ENCODE data around the gene LRBA.
"Not testable (repeated sequence)": the region's sequence is repeated elsewhere in the genome, so short reads cannot be mapped to it uniquely, and the experiment has no call there.

Gene LRBA

DNA sequence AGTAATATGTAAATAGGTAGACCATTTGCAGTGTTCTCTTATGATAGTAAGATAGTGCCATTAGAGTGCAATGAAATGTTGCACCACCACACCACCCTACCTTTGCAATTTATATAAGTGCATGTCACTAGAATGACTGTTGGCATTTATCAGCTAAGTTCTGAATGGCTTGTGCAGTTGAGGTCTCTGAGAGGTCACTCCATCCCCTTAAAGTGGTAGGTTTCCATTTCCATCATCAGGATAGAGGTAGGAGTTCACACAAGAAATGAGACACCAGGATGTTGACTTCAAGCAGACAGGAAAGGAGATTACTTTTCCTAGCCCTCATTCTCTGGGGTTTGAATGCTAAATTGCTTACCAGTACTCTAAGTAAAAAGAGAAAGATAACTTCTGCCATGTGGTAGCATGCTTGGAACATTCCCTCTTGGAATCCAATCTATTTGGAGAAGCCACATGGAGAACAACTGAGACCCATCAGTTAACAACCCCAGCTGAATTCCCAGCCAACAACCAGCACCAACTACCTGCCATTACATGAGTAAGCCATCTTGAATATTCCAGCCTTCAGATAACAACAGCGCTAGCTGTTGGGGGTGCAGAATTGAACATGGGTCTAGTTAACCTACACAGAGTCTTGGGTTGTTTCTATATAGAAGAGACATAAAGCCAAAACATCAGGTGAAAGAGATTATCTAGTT lies 6.7 kb upstream of the LRBA start:
- no peak for DNase-seq (ENCODE audit: low read depth in 2 of 2)

DNA sequence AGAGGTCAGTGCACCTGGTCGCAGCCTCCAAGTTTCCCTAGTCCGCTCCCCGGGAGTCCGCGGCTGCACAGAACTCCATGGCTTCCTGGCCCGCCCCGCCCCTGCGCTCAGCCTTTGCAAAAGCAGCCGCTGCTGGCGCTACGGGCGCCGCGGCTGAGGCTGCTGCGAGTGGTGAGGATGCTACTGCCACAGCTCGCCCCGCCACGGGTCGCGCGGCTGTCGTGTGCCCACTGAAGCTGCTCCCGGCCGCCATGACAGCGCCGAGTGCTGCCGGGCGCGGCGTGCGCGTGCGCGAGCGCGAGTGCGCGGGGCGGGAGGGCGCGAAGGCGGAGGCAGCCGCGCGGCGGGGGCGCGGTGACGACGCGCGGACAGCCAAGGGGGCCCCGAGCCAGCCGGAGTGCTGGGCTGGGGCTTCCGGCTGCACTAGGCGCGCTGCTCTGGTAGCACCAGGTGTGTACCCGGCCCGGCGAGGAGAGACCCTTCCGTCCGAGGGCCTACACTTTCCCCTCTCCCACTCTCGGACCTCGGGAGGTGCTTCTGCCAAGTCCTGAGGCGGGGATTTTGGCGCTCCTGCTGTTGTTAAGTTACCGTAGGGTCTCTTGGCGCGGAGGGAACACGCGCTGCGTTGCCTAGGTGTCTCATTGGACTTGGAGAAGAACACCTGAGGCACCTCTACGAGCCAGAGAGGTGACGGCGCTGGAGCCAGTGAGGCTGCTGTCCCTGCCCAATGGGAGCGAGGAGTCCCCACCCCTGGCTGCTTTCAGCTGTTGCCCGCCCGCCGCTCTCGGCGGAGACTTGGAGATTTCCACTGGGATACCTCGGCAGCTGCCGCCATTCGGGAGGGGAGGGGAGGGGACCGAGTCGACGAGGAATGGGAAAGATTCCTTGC lies 619 bp upstream of the LRBA start:
- DNase-seq (ENCODE audit: low read depth in 2 of 2), result peak; percentile 67 to 76

DNA sequence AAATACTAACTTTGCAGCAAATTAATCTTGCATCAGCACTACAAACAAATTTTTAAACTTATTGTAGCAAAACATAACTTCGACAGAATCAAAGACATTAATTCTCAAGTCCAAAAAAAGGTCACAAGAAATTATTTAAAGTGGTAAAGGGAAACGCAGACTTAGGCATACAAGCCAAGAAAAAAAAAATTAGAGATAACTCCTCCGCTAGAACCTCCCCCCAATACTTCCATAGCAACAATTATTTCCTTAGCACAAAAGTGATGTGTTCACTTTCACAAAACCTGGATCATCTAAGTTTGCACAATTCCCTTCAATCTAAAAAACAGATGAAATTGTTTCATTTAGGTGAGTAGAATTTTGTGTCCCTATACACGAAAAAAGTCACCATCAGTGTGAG lies 1.1 kb downstream of the LRBA start:
- no peak for DNase-seq (ENCODE audit: low read depth in 2 of 2)

DNA sequence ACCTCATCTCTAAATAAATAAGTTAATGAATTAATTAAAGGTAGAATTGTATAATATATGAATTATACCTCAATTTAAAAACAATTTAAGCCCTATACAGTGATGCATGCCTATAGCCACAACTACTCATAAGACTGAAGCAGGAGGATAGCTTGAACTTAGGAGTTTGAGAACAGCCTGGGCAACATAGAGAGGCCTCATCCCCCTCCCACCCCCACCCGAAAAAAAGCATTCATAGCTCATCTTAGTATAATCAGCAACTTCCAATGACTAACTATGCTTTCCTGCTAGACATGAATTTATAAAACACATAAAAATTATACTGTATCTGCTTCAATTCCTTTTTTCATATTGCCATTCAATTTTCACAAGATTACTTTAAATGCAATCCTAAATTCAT lies 1.6 kb downstream of the LRBA start:
- DNase-seq (ENCODE audit: low read depth in 2 of 2), result no peak

DNA sequence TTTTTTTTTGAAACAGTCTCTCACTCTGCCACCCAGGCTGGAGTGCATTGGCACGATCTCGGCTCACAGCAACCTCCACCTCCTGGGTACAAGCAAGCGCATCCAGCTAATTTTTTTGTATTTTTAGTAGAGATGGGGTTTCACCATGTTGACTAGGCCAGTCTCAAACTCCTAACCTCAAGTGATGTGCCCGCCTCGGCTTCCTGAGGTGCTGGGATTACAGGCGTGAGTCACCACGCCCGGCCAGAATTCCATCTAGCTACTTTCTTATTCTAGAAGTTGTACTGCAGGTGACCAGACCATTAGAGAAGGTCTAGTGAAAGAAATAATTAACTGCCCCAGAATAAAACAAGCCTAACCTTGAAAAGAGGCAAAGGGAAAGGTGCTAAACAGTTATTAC lies 2.3 kb downstream of the LRBA start:
- no peak for DNase-seq (ENCODE audit: low read depth in 2 of 2)

DNA sequence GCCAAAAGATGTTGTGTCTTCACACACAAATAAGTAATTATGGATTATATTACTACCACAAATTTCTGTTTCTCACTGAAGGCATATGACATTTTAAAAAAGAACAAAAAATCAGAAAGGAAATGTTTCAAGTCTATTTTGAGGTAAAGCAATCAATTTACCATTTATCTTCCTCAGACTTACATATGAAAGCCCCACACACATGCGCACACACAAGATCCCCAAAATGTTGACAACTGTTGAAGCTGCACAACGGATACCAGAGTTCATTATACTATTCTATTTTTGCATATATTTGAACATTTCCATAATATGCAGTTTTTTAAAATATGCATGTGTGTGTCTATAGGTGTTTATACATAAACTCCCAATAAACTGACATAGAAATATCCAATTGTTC lies 2.7 kb downstream of the LRBA start:
- DNase-seq (ENCODE audit: low read depth in 2 of 2), result no peak

DNA sequence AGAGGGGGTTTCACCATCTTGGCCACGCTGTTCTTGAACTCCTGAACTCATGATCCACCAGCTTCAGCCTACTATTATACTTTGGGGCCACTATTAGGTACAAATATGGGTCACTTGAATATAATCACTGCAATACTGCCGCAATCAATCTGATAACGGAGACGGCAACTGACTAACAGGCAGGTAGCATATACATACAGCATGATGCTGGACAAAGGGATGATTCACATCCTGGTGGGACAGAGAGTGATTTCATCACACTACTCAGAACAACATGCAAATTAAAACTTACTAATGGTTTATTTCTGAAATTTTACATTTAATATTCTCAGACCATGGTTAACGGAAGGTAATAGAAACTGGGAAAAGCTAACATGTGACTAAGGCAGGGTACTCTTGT lies 10.9 kb downstream of the LRBA start:
- no peak for DNase-seq (ENCODE audit: low read depth in 2 of 2)

DNA sequence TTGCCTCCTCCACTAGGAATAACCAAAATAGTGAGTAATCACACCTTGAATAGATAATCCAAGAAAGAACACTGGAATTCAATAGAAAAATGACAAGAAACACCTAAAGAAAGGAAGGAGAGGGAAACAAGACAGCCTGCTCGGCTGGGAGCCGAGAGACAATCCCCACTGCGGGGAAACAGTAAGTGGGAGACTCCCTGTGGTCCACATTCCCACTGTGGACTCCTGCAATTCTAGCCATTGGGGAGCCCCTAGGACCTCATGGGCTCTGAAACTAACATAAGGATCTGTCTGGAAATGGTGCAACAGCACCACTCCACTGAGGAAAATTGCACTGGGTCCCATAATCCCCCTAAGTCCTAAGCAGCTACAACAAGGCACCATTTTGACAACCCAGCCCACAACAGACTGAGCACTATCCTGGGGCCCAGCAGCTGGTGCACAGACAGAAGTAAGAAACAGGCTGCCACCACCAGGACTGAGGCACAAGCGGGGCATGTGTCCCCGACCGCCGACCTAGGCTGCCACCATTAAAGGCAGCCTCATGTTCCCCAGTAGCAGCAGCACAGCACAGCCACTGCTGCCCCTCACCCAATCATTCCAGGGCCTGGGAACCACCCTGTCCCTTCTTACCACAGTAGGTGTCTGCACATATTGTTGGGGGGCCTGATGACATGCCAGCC lies 14.2 kb downstream of the LRBA start:
- no peak for DNase-seq (ENCODE audit: low read depth in 2 of 2)

DNA sequence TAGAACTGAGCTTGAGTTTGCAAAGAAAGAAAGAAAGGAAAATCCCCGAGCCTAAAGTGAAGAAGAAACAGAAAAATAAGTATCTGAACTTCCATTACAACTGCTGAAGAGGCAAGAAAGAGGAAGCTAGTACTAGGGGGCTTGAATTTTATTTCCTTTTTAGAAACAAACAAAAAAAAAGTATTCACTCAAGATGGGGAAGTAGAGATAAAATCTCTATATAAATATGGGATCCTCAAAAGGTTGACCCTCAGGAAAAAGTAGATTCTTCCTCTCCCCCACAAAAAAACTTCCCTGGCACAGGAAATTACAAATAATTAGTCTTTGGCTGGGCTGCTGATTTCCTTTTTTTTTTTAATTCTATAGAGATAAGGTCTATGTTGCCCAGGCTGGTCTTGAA lies 16.0 kb downstream of the LRBA start:
- no peak for DNase-seq (ENCODE audit: low read depth in 2 of 2)

DNA sequence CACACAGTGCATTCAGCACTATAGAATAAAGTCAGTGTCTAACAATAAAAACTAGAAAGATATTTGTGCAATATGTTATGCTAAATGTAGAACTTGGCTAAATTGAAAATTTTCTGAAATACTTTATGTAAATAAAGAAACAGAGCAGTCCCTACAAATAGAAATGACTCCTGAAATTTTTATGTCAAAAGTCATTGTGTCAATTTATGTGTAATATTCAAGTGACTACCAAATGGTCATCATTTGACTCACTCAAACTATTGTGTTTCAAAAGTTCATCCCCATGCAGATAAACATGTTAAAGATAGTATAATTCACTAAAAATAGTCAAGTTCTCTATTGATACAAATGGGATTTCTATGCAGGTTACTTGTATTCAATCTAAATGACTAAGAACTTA lies 17.9 kb downstream of the LRBA start:
- no peak for DNase-seq (ENCODE audit: low read depth in 2 of 2)

DNA sequence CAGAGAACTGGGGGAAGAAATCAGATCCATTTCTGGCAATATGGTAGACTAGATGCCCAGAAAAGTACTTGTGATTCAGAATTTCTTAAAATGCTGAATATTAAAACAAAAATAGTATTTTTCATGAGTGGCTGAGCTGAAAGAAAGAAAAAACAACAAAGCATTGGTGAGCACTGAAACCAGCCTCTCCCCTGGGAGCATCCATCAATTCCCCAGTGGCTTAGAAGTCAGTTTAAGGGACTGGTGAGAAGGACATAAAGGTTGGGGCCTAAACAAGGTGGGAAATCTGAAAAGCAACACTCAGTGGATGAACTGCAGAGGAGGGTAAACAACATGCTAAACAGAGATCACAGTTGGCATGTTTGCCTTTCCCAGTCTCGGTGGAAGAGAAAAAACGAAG lies 20.4 kb downstream of the LRBA start:
- DNase-seq (ENCODE audit: low read depth in 2 of 2), result no peak

DNA sequence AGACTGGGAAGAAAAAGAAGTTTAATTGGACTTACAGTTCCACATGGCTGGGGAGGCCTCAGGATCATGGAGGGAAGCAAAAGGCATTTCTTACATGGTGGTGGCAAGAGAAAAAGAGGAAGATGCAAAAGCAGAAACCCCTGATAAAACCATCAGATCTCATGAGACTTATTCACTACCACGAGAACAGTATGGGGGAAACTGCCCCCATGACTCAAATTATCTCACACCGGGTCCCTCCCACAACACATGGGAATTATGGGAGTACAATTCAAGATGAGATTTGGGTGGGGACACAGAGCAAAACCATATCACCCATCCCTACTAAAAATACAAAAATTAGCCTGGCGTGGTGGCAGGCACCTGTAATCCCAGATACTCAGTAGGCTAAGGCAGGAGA lies 21.5 kb downstream of the LRBA start:
- not testable (repeated sequence) for DNase-seq (ENCODE audit: low read depth in 2 of 2)

DNA sequence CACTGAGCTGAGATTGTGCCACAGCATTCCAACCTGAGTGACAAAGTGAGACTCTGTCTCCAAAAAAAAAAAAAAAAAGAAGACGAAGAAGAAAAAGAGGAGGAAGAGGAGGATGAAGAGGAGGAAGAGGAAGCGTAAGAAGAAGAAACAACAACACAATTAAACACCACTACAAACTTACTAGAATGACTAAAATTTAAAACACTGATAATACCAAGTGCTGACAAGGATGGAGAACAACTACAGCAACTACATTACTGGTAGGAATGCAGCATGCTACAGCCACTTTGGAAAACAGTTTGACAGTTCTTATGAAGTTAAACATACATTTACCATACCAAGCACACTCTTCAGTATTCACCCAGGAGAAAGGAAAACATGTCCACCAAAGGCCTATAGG lies 24.1 kb downstream of the LRBA start:
- no peak for DNase-seq (ENCODE audit: low read depth in 2 of 2)

DNA sequence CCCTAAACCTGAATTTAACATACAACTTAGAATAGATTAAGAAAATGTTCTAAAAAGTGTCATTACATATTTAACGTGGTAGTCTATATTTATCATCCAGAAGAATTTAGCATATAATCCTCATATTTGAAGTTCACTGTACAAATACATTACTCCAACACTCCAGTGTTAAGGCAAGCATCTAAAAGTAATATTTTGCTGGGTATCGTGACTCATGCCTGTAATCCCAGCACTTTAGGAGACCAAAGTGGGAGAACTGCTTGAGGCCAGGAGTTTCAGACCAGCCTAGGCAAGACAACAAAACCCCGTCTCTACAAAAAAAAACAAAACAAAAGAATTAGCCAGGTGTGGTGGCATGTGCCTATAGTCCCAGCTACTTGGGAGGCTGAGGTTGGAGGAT lies 24.8 kb downstream of the LRBA start:
- DNase-seq (ENCODE audit: low read depth in 2 of 2), result no peak

DNA sequence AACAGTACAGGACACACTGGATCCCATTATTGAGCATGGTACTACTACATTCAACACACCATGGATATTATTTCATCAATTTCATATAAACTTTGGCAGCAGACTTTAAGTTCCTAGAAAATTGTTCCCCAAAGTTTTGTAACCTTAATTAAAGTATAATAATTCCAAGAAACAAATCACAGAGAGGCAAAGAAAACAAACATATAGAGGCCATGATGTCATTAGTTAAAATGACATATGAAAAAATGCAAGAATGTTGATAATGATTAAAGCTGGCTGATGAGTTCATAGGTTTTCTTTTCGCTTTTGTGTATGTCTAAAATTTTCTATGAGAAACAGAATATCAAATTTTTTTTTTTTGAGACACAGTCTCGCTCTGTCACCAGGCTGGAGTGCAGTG lies 26.8 kb downstream of the LRBA start:
- no peak for DNase-seq (ENCODE audit: low read depth in 2 of 2)

DNA sequence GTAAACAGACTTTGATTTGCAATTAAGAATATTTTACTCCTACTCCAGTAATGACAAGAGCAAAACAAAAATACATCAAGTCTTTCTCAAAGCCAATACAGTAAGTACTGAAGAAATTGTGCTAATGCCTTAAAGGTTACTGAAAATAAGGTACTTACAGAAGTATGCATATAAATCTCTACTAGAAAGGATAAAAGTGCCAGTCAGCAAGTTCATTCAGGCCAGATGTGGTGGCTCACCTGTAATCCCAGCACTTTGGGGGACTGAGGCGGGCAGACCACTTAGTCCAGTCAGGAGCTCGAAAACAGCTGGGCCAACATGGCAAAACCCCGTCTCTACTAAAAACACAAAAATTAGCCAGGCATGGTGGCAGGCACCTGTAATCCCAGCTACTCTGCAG lies 27.9 kb downstream of the LRBA start:
- DNase-seq (ENCODE audit: low read depth in 2 of 2), result no peak

DNA sequence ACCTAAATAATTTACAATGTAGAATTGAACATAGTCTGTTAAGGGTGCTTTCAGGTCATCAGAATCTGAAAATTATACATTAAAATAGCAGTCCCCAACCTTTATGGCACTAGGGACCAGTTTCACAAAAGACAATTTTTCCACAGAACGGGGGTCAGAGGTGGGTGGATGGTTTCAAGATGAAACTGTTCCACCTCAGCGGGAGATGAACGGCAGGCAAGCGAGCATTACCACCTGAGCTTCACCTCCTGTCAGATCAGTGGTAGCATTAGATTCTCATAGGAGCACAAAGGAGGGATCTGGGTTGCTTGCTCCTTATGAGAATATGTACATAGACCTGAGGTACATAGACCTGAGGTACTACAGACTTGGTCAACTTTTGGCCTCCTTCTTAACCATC lies 29.0 kb downstream of the LRBA start:
- DNase-seq (ENCODE audit: low read depth in 2 of 2), result peak in 1 of 2 donors; percentile 10

DNA sequence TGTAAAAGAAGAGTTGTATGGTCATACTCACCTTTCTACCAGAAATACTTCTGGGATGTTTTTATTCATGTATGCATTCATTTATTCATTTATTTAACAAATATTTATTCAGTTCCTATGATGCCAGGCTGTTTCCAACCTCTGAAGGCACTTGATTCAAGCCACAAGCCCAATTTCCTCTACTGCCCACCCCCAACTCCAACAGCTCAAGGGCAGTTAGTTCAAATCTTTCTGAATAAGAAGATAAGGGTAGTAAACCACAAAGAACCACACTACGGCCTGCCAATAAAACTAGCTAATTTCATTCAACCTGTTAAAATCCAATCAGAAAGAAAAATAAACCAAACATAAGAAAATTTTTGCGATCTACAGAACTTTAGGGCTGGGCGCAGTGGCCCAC lies 31.2 kb downstream of the LRBA start:
- DNase-seq (ENCODE audit: low read depth in 2 of 2), result no peak

DNA sequence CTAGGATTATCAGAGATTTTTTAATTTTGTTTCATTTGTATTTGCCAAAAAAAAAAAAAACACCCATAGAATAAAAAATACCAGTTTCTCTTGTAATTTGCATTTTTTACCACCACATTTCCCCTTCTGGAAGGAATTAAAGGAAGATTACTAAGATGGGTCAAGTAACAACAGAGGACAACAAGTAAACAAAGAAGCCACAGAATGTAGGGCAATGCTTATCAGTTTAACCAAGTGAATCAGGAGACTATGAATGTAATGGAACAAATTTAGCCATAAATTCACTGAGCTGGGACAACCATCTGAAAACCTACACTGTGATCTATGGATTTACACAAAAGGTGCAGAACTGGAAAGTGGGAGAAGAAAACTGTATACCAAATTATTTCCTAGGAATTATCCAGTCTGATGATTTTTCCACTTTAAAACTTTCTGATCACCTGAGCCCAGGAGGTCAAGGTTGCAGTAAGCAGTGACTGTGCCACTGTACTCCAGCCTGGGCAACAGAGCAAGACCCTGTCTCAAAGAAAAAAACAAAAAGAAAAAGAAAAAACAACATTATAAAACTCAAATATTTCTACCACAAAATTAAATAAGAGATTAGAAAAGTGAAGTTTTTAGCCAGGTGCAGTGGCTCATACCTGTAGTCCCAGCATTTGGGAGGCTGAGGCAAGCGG lies 32.4 kb downstream of the LRBA start:
- DNase-seq (ENCODE audit: low read depth in 2 of 2), result no peak

DNA sequence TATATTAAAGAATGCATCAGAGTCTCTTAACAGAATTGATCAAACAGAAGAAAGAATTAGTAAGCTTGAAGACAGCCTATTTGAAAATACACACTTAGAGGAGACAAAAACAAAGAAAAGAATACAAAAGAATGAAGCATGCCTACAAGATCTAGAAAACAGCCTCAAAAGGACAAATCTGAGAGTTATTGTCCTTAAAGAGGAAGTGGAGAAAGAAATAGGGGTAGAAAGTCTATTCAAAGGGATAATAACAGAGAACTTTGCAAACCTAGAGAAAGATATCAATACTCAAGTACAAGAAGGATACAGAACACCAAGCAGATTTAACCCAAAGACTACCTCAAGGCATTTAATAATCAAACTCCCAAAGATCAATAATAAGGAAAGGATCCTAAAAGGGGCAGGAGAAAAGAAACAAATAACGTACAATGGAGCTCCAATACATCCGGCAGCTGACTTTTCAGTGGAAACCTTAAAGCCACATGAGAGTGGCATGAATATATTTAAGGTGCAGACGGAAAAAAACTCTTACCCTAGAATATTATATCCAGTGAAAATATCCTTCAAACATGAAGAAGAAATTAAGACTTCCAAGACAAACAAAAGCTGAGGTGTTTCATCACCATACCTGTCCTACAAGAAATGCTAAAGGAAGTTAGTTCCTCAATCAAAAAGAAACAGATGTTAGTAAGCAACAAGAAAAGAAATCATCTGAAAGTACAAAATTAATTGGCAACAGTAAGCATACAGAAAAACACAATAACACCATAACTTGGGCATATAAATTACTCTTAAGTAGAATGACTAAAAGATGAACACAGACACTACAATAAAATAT lies 36.1 kb downstream of the LRBA start:
- no peak for DNase-seq (ENCODE audit: low read depth in 2 of 2)

DNA sequence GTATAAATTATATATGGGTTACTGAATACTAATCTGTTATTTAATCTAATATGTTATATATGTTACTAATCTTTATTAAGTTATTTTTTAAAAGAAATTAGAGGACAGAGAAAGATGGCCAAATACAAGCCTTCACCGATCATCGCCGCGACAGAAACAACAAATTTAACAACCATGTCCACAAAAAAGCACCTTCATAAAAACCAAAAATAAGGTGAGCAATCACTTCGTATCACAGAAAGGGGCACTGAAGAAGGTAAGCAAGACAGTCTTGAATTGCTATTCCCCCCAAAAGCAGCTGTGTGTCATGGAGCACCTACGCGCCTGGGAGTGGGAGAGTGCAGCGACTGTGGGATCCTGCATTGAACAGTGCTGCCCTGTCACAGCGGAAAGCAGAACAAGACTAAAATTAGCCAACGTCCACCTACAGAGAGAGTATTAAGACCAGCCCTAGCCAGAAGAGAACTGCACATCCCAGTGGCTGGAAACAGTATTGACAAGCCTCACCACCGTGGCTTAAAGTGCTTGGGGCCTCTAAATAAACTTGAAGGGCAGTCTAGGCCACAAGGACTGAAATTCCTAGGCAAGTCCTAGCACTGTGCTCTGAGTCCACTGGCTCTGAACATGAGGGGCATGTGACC lies 38.5 kb downstream of the LRBA start:
- DNase-seq (ENCODE audit: low read depth in 2 of 2), result no peak
